HG03097 (cell line): ENCODE measurements around the gene SLC30A4.

Experiments
- ATAC-seq: cut with Tn5 transposase; IDR thresholded peaks from one replicate; pipeline ENCODE4 v1.9.1; 2021; ENCODE audit not compliant: unreplicated experiment, low FRiP score

SLC30A4 gene

DNA sequence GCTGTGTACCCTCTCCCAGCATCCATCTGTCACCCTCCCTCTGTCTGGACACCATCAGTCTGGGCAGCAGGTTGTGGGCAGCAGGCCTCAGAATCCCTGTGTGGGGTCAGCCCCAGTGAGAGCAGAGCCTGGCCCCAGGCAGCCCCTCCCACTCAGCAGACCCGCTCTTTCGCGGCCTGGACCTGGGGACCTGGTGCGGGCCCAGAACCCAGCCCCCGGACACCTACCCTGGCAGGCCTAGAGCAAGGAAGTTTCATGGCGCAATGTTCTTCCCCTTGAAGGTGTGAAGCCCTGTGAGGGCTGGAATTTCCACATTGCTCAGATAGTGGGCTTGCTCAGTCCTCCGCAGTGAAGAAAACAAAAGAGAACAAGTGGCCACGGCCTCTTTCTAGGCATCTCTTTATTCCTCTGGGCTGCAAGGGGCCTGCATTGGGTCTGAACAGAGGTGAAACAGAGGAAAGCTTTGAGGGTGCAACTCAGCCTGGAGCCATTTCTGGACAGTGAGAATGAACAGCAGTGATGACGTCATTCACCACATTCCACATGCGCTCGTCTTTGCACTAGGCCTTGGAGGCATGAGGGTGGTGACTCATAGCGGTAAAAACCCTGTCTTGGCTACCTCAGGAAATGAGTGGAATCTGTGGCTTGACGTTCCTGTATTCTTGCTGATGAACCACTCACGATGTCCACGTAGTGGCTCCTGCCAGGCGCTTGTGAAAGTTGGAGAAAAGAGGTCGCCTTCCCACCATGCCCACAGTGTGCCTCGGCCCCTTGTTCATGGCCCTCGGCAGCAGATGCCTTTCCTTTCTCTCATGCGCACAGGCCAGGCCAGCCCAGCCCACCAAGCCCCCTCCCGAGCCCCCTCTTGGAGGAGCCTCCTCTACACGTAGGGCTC is 66.1 kb downstream of the SLC30A4 start:
- ATAC-seq, result no peak

DNA sequence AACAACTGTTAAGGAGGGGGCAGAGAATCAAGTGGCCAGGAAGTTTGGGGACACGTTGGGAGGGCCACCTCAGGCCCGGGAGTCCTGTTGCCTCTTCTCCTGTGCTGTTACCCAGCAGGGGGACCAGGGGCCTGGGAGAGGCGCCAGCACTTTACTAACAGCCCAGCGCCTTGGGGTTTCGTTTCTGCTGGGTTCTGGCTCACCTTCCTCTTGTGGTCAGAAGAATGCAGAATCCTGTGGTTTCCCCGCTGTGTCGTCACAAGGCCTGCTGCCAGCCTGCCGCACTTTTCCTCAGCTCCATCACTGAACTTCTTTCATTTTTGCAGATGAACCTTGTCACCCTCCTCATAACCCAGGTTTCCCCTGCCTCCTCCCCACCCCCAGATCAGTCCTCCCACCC is 67.7 kb downstream of the SLC30A4 start:
- ATAC-seq, result peak; percentile 42

DNA sequence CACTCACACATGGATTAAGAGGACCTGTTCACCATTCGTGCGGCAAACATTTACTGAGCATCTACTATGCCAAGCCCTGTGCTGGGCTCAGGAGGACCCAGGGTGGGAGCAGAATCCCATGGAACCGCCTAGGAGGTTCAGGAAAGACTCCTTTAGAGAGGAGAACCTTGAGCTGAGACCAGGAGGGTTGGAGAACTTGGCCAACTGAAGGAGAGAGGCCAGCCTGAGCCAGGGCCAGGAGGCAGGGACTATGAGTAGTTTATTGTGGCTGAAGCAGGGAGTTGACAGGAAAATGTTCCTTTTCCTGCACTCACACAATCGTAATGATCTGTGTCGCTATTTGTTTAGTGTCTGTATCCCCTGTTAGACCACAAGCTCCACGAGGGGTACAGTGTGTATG is 71.3 kb downstream of the SLC30A4 start:
- ATAC-seq, result no peak

DNA sequence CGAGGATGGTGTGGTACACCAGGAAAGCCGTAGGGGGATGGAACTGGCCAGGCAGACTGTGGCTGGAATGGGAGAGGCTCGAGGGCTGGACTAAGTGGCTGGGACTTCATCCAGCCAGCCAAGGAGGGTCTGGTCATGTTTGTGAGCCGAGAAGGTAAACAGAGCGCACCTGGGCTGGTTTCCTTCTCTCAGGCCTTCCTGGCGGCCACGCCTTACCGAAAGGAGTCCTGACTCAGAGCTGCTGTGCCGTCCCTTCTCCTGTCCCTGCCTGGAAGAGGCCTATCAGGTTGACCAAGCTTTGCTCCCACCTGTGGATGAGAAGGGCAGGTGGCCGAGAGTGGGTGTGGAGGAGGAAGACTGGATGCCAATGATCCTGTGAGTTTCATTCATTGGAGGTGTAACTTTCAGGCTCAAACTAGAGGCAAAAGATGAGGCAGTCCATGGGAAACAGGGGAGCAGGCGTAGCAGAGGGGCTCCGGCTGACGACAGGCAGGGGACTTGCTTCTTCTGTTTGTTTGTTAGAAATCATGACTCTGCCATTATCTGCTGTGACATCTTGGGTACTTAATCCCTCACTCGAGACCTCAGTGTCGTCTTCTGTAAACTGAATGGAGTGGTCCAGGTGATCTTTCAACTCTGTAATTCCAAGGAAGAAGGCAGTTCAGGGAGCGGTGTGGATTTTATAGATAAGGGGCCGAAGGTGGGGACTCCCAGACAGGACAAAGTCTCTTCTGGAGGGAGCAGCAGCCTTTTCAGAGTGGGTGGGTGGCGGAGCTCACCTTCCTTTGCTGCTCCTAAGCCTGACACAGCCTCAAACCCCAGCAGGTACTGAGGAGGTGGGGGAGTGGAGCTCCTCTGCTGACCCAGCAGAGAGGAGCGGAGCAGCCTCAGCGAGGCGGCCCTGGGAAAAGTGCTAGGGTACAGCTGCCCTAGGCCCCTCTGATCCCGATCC is 72.4 kb downstream of the SLC30A4 start:
- no peak for ATAC-seq

DNA sequence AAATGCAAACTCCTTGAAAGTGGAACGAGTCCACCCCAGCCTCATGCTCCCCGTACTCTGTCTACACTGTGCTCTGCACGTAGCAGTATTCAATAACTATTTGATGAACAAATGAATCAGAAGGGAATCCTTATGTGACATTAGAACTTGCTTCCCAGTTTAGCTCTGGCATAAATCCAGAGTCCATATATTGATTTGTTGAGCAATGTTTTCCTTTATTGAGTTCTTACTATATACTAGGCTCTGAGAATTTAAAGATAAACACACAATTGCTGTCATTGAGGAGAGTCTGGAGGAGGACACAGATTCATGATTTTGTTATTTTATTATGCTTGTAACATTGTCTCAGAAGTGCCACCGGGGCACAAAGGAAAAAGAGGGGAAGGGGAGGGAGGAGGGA is 73.2 kb downstream of the SLC30A4 start:
- ATAC-seq, result no peak

DNA sequence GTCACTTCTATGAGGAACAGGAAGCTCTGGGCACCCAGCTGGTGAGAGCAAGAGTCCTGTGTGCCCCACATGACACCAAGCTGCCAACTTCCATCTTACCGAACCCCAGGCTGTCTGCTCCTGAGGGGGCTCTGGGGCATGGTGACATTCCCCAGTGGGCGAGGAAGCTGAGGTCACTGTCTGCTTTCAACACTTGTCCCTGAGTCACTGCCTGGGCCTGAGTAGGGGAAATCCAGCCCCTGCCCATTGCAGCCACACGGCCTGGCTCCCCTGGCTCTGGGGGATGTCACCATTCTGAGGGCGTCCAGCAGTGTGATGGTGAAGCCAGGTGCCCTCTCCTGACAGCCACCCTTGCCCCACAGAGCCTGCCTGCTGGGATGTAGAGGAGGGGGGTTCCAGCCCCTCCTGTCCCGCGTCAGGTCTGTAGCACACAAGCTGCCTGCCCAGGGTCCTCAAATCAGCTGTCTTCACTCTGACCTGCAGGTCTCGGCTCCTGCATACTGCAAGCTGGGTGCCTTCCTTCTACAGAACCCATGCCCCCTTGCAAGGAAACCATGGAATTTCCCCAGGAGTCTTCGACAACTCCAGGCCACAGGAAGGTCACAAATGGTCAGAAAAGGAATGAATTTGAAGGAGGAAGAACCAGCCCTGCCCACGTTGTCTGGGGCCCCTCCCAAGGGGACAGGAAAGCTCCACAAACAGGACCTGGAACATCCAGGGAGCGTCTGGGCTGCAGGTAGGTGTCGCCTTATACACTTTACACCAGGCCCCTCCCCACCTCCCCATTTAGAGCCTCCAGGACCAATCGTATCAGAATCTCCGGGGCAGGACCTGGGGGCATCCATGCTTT is 74.3 kb downstream of the SLC30A4 start:
- ATAC-seq, result no peak

DNA sequence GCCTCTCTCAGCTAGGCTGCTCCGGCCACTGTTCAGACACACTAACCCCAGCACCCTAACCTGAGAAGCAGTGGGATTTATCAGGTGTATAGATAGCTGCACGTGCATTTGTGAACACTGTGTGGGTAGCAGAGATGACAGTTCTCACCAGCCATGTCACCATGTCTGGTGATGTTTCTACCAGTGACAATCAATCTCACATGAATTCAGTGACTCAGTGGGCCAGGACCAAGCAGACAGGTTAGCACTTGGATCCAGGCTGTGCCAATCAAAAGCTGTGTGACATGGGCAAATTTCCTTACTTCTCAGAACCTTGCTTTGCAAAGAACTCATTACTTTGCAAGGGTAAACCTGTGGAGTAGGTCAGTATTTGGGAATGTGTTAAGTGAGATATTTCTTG is 78.9 kb downstream of the SLC30A4 start:
- no peak for ATAC-seq

DNA sequence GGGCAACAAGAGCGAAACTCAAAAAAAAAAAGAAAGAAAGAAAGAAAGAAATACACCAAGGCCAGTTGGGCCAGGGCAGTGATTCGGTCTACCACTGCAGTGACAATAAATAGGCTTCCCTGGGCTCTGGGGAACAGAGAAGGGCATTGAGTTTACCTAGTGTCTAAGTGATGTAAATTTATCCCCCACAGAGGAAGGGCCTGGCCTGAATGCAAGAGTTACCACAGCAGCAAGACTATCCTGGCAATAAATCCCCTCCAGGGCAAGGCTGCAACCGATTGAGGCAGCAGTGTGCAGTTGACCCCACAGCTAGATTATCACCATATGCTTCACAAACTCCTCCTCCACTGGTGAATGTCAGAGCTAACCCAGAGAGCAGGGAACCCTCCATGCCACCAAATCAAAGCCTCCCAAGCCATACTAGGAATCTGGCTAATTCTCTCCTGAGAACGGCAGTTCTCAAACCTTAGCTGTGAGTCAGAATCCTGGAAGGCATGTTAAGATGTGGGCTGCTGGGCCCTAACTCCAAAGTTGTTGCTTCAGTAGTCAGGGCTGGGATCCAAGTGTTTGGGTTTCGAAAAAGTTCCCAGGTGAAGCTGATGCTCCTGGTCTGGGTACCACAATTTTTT is 79.9 kb downstream of the SLC30A4 start:
- no peak for ATAC-seq

DNA sequence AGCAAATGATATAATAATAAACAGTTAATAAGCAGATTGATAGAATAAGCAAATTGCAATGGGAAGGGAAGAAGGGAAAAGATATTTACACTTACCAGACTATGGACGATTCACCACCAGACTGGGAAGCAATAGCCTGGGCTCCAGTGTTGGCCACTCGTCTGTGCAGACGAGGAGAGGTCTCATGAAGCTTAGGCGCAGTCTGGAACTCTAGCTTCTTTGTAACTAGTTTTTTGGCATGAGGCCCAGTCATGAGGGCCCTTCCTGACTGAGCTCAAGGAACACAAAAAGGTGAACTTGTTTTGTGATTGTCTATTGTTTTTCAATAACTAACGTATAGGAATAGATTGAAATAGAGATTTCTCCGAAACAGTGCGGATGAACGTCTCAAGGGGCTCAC is 80.9 kb downstream of the SLC30A4 start:
- ATAC-seq, result no peak

DNA sequence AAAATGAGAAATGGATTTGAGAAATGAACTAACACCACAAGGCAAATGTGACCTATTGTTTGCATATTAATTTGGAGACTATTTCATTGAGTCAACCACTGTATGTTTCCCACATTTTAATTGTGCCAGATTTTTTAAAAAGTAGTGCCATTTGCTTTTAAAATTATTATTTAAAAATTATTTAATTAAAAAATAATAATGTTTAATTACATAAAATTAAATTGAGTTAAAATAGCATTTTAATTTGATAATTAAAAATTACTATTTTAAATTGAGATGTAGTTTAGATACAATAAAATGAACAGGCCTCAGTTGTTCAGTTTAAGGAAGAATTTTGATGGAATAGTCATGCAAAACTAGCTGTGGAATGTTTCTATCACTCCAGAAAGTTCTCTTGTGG is 81.5 kb downstream of the SLC30A4 start:
- no peak for ATAC-seq

DNA sequence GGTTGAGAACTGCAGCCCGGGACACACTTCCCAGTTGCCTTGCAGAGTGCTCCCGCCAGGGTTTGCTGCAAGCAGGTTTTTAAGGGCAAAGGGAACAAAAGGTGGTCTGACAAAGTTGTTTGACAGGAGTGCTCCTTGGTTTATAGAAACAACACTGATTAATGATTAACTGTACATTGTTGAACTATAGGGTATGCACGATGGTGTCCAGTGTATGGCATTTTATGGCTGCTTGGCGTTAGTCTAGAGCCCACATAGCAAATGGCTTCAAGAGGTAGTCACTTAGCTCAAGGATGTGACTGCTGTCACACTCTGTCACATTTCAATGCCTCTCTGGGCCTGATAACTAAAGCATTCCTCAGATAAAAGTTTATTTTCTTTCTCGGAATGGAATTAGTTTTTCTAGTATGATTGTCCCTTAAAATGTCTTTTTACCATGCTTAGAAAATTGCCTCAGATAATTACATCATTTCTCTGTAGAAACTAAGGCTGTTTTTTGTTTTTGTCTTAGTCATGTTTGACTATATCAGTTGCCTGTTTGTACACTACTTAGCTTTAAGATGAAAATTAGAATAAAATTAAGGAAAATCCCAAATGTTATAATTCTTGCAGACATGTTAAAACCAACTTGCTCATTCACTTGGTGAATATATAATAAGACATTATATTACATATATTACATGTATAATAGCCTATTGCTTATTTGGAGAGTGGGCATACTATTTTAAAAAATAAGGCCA is 82.9 kb downstream of the SLC30A4 start:
- no peak for ATAC-seq

DNA sequence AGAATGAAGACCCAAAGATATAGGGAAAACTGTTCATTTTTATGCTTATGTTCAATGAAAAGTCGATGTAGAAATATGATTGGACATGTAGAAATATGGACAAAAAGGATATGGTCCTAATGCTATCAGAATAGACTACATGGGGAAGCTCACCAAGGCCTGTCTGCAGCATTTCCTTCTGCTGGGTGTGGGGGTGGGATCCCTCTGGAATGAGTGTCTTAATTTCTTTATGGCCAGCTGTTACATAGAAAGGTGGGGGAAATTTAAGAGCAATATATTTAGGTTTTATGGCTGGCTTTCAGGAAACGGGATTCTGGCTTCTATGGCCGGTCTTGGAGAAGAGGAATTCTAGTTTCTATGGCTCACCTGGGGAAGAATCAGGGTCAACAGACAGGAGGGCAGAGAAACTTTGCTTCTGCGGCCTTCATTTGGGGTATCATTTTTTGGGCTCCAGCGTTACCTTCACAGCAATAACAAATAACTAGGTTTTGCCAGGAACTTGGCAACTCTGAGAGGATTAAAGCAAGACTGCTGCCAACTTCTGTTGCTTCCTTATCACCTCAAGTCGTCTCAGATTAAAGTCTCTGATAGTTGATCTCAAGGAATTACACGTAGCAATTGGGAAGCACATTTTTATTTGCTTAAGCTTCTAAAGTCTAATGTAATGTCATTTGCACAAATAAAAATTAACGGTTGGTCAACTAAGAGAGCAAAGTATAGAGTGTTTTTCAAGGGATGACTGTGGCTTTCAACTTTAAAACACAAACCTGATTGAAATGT is 87.2 kb downstream of the SLC30A4 start:
- no peak for ATAC-seq

DNA sequence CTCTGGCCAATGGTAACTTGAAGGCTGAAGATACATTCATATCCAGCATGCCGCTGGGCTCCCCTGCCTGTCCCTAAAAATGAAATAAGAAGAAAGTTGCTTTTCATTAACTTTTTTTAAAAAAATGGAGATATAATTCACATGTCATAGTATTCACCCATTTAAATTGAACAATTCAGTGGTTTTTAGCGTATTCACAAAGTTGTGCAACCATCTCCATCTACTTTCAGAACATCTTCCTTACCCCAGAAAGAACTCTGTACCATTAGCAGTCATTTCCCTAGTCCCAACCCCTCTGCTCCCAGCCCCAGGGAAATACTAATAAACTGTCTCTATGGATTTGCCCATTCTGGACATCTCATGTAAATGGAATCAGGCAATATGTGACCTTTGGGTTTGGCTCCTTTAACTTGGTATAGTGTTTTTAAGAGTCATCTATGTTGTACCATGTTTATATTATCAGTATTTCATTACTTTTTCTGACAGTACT is 88.4 kb downstream of the SLC30A4 start:
- no peak for ATAC-seq

DNA sequence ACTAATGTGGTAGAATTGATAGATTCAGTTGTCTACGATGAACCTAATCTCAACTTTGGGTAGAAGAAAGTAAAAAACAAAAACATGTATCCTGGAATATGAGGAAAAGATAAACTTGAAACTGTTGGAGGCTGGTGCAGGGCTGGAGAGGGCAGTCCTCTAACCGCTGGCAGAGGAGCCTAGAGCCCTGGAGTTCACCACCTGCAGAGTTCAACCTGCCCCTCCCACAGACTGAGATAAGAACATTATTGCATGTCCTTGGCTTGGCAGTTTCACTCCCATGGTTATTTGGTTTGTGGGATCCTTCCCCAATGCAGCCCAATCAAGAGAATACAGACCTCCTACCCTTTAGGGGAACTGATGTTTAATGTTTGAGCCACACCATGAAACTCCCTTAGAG is 91.0 kb downstream of the SLC30A4 start:
- ATAC-seq, result no peak

DNA sequence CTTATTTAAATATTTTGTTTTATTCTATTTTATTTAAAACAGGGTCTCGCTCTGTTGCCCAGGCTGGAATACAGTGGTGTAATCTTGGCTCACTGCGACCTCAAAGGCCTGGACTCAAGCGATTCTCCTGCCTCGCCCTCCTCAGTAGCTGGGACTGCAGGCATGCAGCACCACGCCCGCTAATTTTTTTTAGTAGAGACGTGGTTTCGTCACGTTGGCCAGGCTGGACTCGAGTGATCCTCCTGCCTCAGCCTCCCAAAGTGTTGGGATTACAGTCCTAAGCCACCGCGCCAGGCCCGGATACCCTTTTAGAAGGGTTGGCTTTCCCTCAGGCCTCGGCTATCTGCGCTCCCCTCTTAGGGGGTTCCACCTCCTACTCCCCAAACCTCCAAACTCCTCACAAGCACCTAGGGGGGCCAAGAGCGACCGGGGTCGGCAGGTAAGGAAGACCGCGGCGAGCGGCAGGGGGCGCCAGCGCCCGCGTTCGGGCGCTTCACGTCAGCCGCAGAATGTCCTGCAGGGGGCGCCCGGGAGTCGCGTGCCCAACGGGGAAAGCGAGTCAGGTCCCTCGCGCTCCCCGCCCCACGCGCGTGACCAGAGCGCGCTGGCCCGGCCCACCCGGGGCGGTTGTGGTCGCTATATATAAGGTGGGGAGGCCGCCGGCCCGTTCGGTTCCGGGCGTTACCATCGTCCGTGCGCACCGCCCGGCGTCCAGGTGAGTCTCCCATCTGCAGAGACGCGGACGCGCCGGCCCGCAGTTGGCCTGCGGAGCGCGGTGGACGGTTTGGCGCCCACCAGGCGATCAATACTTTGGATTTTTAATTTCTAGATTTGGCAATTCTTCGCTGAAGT is 92.4 kb downstream of the SLC30A4 start:
- no peak for ATAC-seq
